Measurements from ENCODE around the gene MAGEF1. TPM values are rescaled to one million over a fixed set of nuclear protein-coding genes. Genes with fewer than 3 reads are reported as not detected.

Gene MAGEF1
- total RNA-seq, 4 donors from 2014 or later: 5.4 to 12.4 (median 11.7) TPM

- H3K4me1 ChIP-seq: peaks cover 0 to 13% (median 4%) of the 10 kb centered on the region in 4 donors
- H3K4me3 ChIP-seq: peak overlapping the region; percentile 82 to 92 (median 86)
- no peaks in the 10 kb centered on the region for H3K9me3 ChIP-seq
- TF ChIP-seq POLR2A (IDR thresholded peaks at IDR 0.05) (no peak), CTCF (IDR thresholded peaks at IDR 0.05) (no peak)
- peak overlapping the region; percentile 90 to 93 (median 91) for H3K27ac ChIP-seq
- H3K27me3 ChIP-seq: no peaks in the 10 kb centered on the region
- no peaks in the 10 kb centered on the region for H3K36me3 ChIP-seq
- DNase-seq: peak in 2 of 3 donors; percentile 57 to 69
These were observed 883 bp downstream of the MAGEF1 start for GRCh38 chr3:184710870-184711492.

GRCh38 chr3:184703657-184704056 lies 8.2 kb downstream of the MAGEF1 start:
- TF ChIP-seq POLR2A (IDR thresholded peaks at IDR 0.05) (no peak), CTCF (IDR thresholded peaks at IDR 0.05) (no peak)
- no peaks in the 10 kb centered on the region for H3K4me1 ChIP-seq
- no peak for DNase-seq
- H3K9me3 ChIP-seq: no peaks in the 10 kb centered on the region
- no peak overlapping the region for H3K27ac ChIP-seq
- H3K27me3 ChIP-seq: no peaks in the 10 kb centered on the region
- no peak overlapping the region for H3K4me3 ChIP-seq
- H3K36me3 ChIP-seq: no peaks in the 10 kb centered on the region

- TF ChIP-seq CTCF (IDR thresholded peaks at IDR 0.05) (no peak), POLR2A (IDR thresholded peaks at IDR 0.05) (no peak)
- no peak overlapping the region for H3K27ac ChIP-seq
- H3K9me3 ChIP-seq: no peaks in the 10 kb centered on the region
- H3K4me3 ChIP-seq: no peak overlapping the region
- no peak for DNase-seq
- no peaks in the 10 kb centered on the region for H3K27me3 ChIP-seq
- no peaks in the 10 kb centered on the region for H3K4me1 ChIP-seq
- H3K36me3 ChIP-seq: no peaks in the 10 kb centered on the region
These were observed 11.1 kb downstream of the MAGEF1 start for GRCh38 chr3:184700759-184701158.

- Histone ChIP-seq H3K9me3 (no peaks in the 10 kb centered on the region), H3K4me3 (no peak overlapping the region), H3K4me1 (no peaks in the 10 kb centered on the region), H3K27me3 (no peaks in the 10 kb centered on the region), H3K27ac (no peak overlapping the region), H3K36me3 (no peaks in the 10 kb centered on the region)
- no peak for TF ChIP-seq CTCF (IDR thresholded peaks at IDR 0.05)
- TF ChIP-seq POLR2A (IDR thresholded peaks at IDR 0.05): no peak
- DNase-seq: no peak
These were observed 14.0 kb downstream of the MAGEF1 start for GRCh38 chr3:184697845-184698244.

- Histone ChIP-seq H3K9me3 (no peaks in the 10 kb centered on the region), H3K4me3 (no peak overlapping the region), H3K27ac (no peak overlapping the region), H3K4me1 (peaks cover 0 to 7% (median 4%) of the 10 kb centered on the region in 4 donors), H3K36me3 (no peaks in the 10 kb centered on the region), H3K27me3 (no peaks in the 10 kb centered on the region)
- DNase-seq: no peak
- TF ChIP-seq POLR2A (IDR thresholded peaks at IDR 0.05): no peak
- TF ChIP-seq CTCF (IDR thresholded peaks at IDR 0.05): no peak
These were observed 15.2 kb downstream of the MAGEF1 start for GRCh38 chr3:184696697-184697096.

Data from Peyer's patch (tissue), 4 donors.